Measurements from ENCODE around the gene ZNF70.

Gene ZNF70

DNA sequence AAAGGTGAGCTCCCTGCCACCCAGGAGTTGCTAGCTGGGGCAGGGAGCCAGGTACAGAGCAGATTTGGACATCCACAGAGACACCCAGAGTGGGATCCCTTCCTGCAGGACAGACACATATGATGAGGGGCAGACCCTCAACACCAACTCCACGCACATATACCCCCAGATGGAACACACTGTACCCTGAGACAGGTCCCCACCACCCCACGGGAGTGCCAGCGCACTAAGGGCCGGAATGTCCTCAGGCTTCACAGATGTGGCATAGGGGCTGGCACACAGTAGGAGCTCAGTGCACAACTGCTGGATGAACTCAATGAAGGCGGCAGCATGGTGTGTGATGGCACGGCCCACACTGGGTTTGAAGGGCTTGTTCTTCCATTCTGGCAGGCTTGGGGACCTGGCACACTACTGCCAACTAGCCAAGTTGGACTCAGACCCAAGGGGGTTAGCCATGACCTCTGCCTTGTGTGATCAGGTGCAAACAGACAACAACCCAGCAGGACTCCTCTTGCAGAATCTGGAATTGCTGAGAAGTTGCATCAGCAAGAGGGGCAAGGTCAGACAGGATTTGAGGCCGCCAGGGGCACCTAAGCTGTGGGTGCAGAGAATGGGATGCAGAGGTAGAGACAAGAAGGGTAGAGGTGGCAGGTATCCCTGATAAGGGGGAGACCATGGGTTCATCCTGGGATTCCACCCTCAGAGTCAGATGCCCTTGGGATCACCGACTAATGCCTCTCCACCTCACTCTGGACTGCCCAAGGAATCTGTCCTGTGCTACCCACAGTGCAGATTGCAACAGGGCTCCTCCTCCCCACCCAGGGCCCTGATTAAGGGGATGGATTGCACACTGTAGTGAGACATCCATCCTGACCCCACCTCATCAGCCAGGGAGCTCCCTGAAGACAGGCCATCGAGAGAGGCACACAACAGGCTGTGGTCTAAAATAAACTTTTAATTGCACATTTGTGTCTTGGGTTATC is 14.3 kb upstream of the ZNF70 start:
- no peak overlapping the region for H3K4me2 ChIP-seq (ENCODE audit: low read length, poor library complexity, severe bottlenecking)
- peaks cover 38% of the 10 kb centered on the region for H3K4me1 ChIP-seq (ENCODE audit: control insufficient read depth, insufficient read depth, low read depth, low read length)
- WGBS, result 98% methylated on average over 8 of the region's 9 CpGs
- H2BK120ac ChIP-seq (ENCODE audit: low read depth, low read length), result no peak overlapping the region
- H2AFZ ChIP-seq (ENCODE audit: low read depth, low read length), result no peak overlapping the region
- no peak overlapping the region for H3K9ac ChIP-seq (ENCODE audit: low read length)
- peaks cover 0 to 4% of the 10 kb centered on the region in 2 experiments for H3K27me3 ChIP-seq (ENCODE audit: control insufficient read depth in 1 of 2, insufficient read depth in 1 of 2, low read length in 2 of 2)
- H3K14ac ChIP-seq (ENCODE audit: low read length in 2 of 2), result peak overlapping the region in 1 of 2 experiments; percentile 26
- no peak overlapping the region for H2BK12ac ChIP-seq (ENCODE audit: low read length in 2 of 2)
- peaks cover 3% of the 10 kb centered on the region for H3K79me1 ChIP-seq (replicated peaks; ENCODE audit: low read length, poor library complexity, severe bottlenecking)
- no peak overlapping the region for H2BK5ac ChIP-seq (ENCODE audit: low read depth, low read length, poor library complexity, severe bottlenecking)
- H3K4me3 ChIP-seq (ENCODE audit: insufficient read depth in 1 of 2, low read depth in 1 of 2, low read length in 2 of 2), result no peak overlapping the region
- H2BK15ac ChIP-seq (ENCODE audit: low read depth, poor library complexity, severe bottlenecking), result no peak overlapping the region
- H4K8ac ChIP-seq (ENCODE audit: low read length), result peak overlapping the region; percentile 40
- H3K36me3 ChIP-seq (ENCODE audit: control insufficient read depth in 1 of 2, insufficient read depth in 2 of 2, low read depth in 1 of 2, low read length in 2 of 2), result peaks cover 0 to 16% of the 10 kb centered on the region in 2 experiments
- peak overlapping the region in 1 of 2 experiments; percentile 22 for H3K18ac ChIP-seq (ENCODE audit: low read depth in 1 of 2, low read length in 2 of 2)
- H3K9me3 ChIP-seq (ENCODE audit: control insufficient read depth, low read length), result no peaks in the 10 kb centered on the region
- no peak overlapping the region for H3K4ac ChIP-seq (ENCODE audit: low read depth in 1 of 2, low read length in 2 of 2)
- DNase-seq, result no peak
- no peak overlapping the region for H2AK5ac ChIP-seq (ENCODE audit: low read length, severe bottlenecking)
- no peak overlapping the region for H3K23ac ChIP-seq (ENCODE audit: low read length in 2 of 2)
- H3K27ac ChIP-seq (ENCODE audit: low read length, poor library complexity, severe bottlenecking), result no peak overlapping the region
- H4K91ac ChIP-seq (ENCODE audit: low read length), result no peak overlapping the region

DNA sequence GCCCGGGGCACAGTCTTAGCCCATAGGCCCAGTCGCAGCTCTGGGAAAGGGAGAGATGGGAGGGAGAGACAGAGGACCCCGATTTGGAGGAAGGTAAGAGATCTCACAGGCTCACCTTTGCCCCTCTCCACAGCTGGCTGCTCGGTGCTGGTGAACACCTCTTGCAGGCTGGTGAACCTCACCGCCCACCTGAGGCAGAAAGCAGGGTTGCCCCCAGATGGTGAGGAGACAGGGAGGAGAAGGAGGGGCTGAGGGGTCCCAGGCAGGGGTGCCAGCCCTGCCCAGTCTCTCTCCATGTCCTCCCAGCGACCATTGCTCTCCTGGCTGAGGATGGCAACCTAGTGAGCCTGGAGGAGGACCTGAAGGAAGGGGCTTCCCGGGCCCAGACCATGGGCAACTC is 13.0 kb upstream of the ZNF70 start:
- Histone ChIP-seq H3K9me3 (ENCODE audit: control insufficient read depth, low read length) (no peaks in the 10 kb centered on the region), H2BK5ac (ENCODE audit: low read depth, low read length, poor library complexity, severe bottlenecking) (no peak overlapping the region)

DNA sequence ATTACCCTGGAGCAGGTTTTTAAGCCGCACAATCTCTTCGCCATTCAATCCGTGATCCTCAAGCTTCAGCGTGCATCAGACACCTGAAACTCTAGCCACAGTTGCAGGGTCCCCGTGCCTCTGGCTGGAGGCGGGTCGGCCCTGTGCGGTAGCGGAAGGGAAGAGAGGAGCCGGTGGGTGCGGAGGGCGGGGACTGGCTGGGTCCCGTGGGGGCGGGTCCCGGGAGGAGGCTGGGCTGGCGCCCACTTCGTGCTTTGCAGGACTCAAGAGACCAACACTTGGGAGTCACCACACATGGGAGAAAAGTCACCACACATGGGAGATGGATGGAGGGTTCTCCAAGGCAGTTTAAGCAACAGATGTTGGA is 12.7 kb upstream of the ZNF70 start:
- no peak overlapping the region for H2BK15ac ChIP-seq (ENCODE audit: low read depth, poor library complexity, severe bottlenecking)
- no peaks in the 10 kb centered on the region for H3K9me3 ChIP-seq (ENCODE audit: control insufficient read depth, low read length)
- no peak overlapping the region for H2BK120ac ChIP-seq (ENCODE audit: low read depth, low read length)
- WGBS, result 36% methylated on average over 17 of the region's 17 CpGs
- no peak overlapping the region for H2BK12ac ChIP-seq (ENCODE audit: low read length in 2 of 2)
- no peak overlapping the region for H3K4me3 ChIP-seq (ENCODE audit: insufficient read depth in 1 of 2, low read depth in 1 of 2, low read length in 2 of 2)
- H3K9ac ChIP-seq (ENCODE audit: low read length), result no peak overlapping the region
- H3K14ac ChIP-seq (ENCODE audit: low read length in 2 of 2), result no peak overlapping the region
- peaks cover 0 to 4% of the 10 kb centered on the region in 2 experiments for H3K27me3 ChIP-seq (ENCODE audit: control insufficient read depth in 1 of 2, insufficient read depth in 1 of 2, low read length in 2 of 2)
- peaks cover 33% of the 10 kb centered on the region for H3K4me1 ChIP-seq (ENCODE audit: control insufficient read depth, insufficient read depth, low read depth, low read length)
- H2BK5ac ChIP-seq (ENCODE audit: low read depth, low read length, poor library complexity, severe bottlenecking), result no peak overlapping the region
- no peak overlapping the region for H3K23ac ChIP-seq (ENCODE audit: low read length in 2 of 2)
- H4K91ac ChIP-seq (ENCODE audit: low read length), result no peak overlapping the region
- H2AK5ac ChIP-seq (ENCODE audit: low read length, severe bottlenecking), result no peak overlapping the region
- peaks cover 3% of the 10 kb centered on the region for H3K79me1 ChIP-seq (replicated peaks; ENCODE audit: low read length, poor library complexity, severe bottlenecking)
- no peak overlapping the region for H3K18ac ChIP-seq (ENCODE audit: low read depth in 1 of 2, low read length in 2 of 2)
- peaks cover 0 to 16% of the 10 kb centered on the region in 2 experiments for H3K36me3 ChIP-seq (ENCODE audit: control insufficient read depth in 1 of 2, insufficient read depth in 2 of 2, low read depth in 1 of 2, low read length in 2 of 2)
- H2AFZ ChIP-seq (ENCODE audit: low read depth, low read length), result no peak overlapping the region
- no peak overlapping the region for H3K4ac ChIP-seq (ENCODE audit: low read depth in 1 of 2, low read length in 2 of 2)
- no peak for DNase-seq
- peak overlapping the region; percentile 79 for H4K8ac ChIP-seq (ENCODE audit: low read length)
- H3K4me2 ChIP-seq (ENCODE audit: low read length, poor library complexity, severe bottlenecking), result no peak overlapping the region
- no peak overlapping the region for H3K27ac ChIP-seq (ENCODE audit: low read length, poor library complexity, severe bottlenecking)

More for the DNA sequence above, 13.0 kb upstream of the ZNF70 start:
- Histone ChIP-seq H3K14ac (ENCODE audit: low read length in 2 of 2) (peak overlapping the region in 1 of 2 experiments; percentile 44), H2BK120ac (ENCODE audit: low read depth, low read length) (no peak overlapping the region), H3K4me1 (ENCODE audit: control insufficient read depth, insufficient read depth, low read depth, low read length) (peaks cover 34% of the 10 kb centered on the region), H2BK15ac (ENCODE audit: low read depth, poor library complexity, severe bottlenecking) (no peak overlapping the region), H3K18ac (ENCODE audit: low read depth in 1 of 2, low read length in 2 of 2) (no peak overlapping the region), H4K8ac (ENCODE audit: low read length) (no peak overlapping the region), H3K79me1 (replicated peaks; ENCODE audit: low read length, poor library complexity, severe bottlenecking) (peaks cover 3% of the 10 kb centered on the region), H3K23ac (ENCODE audit: low read length in 2 of 2) (peak overlapping the region in 1 of 2 experiments; percentile 34), H4K91ac (ENCODE audit: low read length) (no peak overlapping the region), H3K27me3 (ENCODE audit: control insufficient read depth in 1 of 2, insufficient read depth in 1 of 2, low read length in 2 of 2) (peaks cover 0 to 4% of the 10 kb centered on the region in 2 experiments), H2AFZ (ENCODE audit: low read depth, low read length) (no peak overlapping the region), H3K36me3 (ENCODE audit: control insufficient read depth in 1 of 2, insufficient read depth in 2 of 2, low read depth in 1 of 2, low read length in 2 of 2) (peaks cover 0 to 16% of the 10 kb centered on the region in 2 experiments), H2BK12ac (ENCODE audit: low read length in 2 of 2) (peak overlapping the region in 1 of 2 experiments; percentile 3), H2AK5ac (ENCODE audit: low read length, severe bottlenecking) (no peak overlapping the region), H3K27ac (ENCODE audit: low read length, poor library complexity, severe bottlenecking) (no peak overlapping the region), H3K4me2 (ENCODE audit: low read length, poor library complexity, severe bottlenecking) (no peak overlapping the region), H3K4ac (ENCODE audit: low read depth in 1 of 2, low read length in 2 of 2) (no peak overlapping the region), H3K9ac (ENCODE audit: low read length) (no peak overlapping the region), H3K4me3 (ENCODE audit: insufficient read depth in 1 of 2, low read depth in 1 of 2, low read length in 2 of 2) (no peak overlapping the region)
- 77% methylated on average over 6 of the region's 7 CpGs for WGBS
- no peak for DNase-seq

DNA sequence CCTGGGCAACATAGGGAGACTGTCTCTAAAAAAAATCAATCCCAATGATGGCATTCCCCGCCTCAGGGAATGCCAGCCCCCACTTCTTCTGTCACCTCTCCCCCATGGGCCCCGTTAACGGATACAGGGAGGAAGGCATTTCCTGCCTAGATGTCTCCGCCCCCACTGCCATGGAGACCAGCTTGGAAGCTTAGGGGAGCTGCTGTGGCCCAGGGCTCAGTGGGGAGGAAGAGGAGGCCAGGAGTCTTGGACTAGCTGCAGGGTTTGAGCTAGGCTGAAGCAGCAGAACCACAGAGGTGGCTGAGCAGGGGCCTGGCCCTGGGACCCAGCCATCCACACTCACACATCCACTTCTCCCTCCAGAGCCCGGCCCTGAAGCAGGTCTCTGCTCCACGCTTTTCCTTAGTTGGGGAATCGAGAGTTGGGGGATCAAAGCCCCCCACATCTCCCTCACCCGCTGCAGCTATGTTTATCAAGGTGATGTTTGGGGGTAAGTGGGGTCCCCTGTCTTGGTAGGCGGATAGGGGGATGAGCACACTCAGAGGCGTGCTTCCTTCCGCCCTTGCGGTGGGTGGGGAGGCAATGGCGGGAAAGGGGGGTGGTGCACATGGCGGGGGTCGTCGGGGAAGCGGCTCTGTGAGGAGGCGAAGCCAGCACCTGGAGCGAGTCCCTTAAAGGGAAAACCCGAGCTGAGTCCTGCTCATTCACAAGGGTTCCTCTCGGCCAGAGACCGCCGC is 12.1 kb upstream of the ZNF70 start, which contains the start of gene C22orf15:
C22orf15 (plus strand) TSS at position 149 of the 737 bp plus-strand sequence; CDS start at position 466, 317 bp downstream.
- WGBS, result 65% methylated on average over 16 of the region's 23 CpGs
- Histone ChIP-seq H3K36me3 (ENCODE audit: control insufficient read depth in 1 of 2, insufficient read depth in 2 of 2, low read depth in 1 of 2, low read length in 2 of 2) (peaks cover 0 to 16% of the 10 kb centered on the region in 2 experiments), H4K91ac (ENCODE audit: low read length) (peak within 1 kb of the TSS; percentile 76), H2BK5ac (ENCODE audit: low read depth, low read length, poor library complexity, severe bottlenecking) (no peak within 1 kb of the TSS), H4K8ac (ENCODE audit: low read length) (peak within 1 kb of the TSS; percentile 81), H3K4me2 (ENCODE audit: low read length, poor library complexity, severe bottlenecking) (no peak within 1 kb of the TSS), H3K9me3 (ENCODE audit: control insufficient read depth, low read length) (no peaks in the 10 kb centered on the region), H3K4ac (ENCODE audit: low read depth in 1 of 2, low read length in 2 of 2) (peak within 1 kb of the TSS; percentile 40 to 51), H3K27me3 (ENCODE audit: control insufficient read depth in 1 of 2, insufficient read depth in 1 of 2, low read length in 2 of 2) (peaks cover 0 to 4% of the 10 kb centered on the region in 2 experiments), H2BK15ac (ENCODE audit: low read depth, poor library complexity, severe bottlenecking) (peak within 1 kb of the TSS; percentile 29), H3K14ac (ENCODE audit: low read length in 2 of 2) (no peak within 1 kb of the TSS), H3K4me1 (ENCODE audit: control insufficient read depth, insufficient read depth, low read depth, low read length) (peaks cover 29% of the 10 kb centered on the region), H2AK5ac (ENCODE audit: low read length, severe bottlenecking) (peak within 1 kb of the TSS; percentile 37), H2AFZ (ENCODE audit: low read depth, low read length) (peak within 1 kb of the TSS; percentile 60), H3K27ac (ENCODE audit: low read length, poor library complexity, severe bottlenecking) (no peak within 1 kb of the TSS), H3K4me3 (ENCODE audit: insufficient read depth in 1 of 2, low read depth in 1 of 2, low read length in 2 of 2) (no peak within 1 kb of the TSS), H2BK12ac (ENCODE audit: low read length in 2 of 2) (peak within 1 kb of the TSS in 1 of 2 experiments; percentile 35), H3K18ac (ENCODE audit: low read depth in 1 of 2, low read length in 2 of 2) (peak within 1 kb of the TSS; percentile 69 to 72), H2BK120ac (ENCODE audit: low read depth, low read length) (peak within 1 kb of the TSS; percentile 61), H3K23ac (ENCODE audit: low read length in 2 of 2) (no peak within 1 kb of the TSS), H3K9ac (ENCODE audit: low read length) (no peak within 1 kb of the TSS), H3K79me1 (replicated peaks; ENCODE audit: low read length, poor library complexity, severe bottlenecking) (peaks cover 2% of the 10 kb centered on the region)
- DNase-seq, result peak; percentile 58

All from mesenchymal stem cell (in vitro differentiated cells and primary cell).